ENCODE data around the gene STRIP2.
"Not testable (repeated sequence)": the region's sequence is repeated elsewhere in the genome, so short reads cannot be mapped to it uniquely, and the experiment has no call there.

STRIP2 gene

DNA sequence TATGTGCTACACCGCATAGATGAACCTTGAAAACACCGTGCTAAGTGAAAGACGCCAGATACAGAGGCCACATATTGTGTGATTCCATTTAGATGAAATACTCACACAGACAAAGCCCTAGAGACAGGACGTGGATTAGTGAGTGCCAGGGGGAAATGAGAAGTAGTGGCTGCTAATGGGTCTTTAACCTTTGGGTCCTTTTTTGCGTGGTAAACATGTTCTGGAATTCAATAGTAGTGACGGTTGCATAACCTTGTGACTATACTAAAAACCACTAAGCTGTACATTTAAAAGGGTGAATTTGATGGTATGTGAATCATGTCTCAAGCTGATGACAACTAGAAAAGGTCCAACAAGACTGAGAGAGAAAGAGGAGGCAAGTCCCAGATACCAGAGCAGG is 83.7 kb downstream of the STRIP2 start:
- DNase-seq (ENCODE audit: extremely low spot score): no peak
- CTCF ChIA-PET: no interaction called here
- POLR2A ChIA-PET: no interaction called here
- TF ChIP-seq, protein P1, sequence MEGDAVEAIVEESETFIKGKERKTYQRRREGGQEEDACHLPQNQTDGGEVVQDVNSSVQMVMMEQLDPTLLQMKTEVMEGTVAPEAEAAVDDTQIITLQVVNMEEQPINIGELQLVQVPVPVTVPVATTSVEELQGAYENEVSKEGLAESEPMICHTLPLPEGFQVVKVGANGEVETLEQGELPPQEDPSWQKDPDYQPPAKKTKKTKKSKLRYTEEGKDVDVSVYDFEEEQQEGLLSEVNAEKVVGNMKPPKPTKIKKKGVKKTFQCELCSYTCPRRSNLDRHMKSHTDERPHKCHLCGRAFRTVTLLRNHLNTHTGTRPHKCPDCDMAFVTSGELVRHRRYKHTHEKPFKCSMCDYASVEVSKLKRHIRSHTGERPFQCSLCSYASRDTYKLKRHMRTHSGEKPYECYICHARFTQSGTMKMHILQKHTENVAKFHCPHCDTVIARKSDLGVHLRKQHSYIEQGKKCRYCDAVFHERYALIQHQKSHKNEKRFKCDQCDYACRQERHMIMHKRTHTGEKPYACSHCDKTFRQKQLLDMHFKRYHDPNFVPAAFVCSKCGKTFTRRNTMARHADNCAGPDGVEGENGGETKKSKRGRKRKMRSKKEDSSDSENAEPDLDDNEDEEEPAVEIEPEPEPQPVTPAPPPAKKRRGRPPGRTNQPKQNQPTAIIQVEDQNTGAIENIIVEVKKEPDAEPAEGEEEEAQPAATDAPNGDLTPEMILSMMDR (IDR thresholded peaks at IDR 0.05; ENCODE audit: control extremely low read depth, extremely low read depth, low read depth, missing control alignments): no peak

DNA sequence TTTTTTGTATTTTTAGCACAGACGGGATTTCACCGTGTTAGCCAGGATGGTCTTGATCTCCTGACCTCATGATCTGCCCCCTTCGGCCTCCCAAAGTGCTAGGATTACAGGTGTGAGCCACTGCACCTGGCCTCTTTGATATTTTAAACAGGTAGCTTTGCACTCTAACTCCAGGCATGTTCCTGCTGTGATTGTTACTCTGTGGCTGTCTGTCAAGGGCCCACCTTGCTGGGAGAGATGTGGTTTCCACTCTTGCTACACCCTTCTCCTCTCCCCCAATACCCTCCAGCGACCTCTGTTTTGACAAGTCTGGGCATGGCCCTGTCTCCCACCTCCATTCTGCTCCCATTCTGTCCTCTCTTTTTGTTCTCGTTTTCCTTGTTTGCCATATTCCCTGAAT is 85.2 kb downstream of the STRIP2 start:
- TF ChIP-seq, protein P1 (IDR thresholded peaks at IDR 0.05; ENCODE audit: control extremely low read depth, extremely low read depth, low read depth, missing control alignments): no peak
- POLR2A ChIA-PET: no interaction called here
- no peak for DNase-seq (ENCODE audit: extremely low spot score)
- CTCF ChIA-PET: no interaction called here

DNA sequence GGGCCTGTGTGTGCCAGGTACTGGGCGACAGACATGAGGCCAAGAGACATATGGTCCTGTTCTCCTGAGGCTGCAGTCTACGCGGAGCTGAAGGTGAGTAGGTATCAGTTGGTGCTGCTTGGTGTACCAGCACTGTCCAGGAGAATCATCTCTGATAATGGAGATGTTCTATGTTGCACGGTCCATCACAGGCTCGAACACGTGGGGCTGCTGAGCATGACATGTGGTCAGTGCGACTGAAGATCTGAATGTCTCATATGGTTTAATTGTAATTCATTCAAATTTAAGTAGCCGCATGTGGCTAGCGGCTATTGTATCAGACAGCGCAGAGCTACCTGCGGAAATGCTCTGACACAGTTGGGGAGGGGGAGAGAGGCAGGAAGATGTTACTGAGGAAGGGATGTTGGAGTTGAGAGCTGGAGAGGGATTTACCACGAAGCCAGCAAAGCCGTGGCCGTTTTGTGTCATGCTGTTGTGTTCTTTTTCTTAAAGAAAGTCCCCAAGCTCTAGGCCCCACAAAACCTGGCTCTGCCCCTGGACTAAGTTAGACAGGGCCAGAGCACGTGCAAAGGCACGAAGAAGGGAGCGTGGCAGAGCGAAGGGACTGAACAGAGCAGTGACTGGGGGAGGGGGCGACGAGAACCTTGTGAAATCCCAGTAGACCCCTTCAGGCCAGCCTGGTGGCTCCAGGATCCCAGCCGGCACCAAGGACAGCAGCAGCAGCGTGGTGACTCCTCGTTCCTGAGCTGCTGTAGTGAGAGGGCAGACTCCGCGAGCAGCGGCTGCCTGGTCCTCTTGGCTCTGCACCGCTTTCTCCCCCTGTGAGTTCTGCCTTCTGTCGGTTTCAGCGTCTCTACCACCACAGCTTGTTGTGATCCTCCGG is 88.1 kb downstream of the STRIP2 start:
- TF ChIP-seq, protein P1 (IDR thresholded peaks at IDR 0.05; ENCODE audit: control extremely low read depth, extremely low read depth, low read depth, missing control alignments): no peak
- CTCF ChIA-PET: interaction anchor here (0.8 to 1.2 kb wide), 2 partner anchors 9 to 37 kb away, joined by 3 read pairs; no protein-coding TSS in a partner anchor
- no peak for DNase-seq (ENCODE audit: extremely low spot score)
- POLR2A ChIA-PET: no interaction called here

DNA sequence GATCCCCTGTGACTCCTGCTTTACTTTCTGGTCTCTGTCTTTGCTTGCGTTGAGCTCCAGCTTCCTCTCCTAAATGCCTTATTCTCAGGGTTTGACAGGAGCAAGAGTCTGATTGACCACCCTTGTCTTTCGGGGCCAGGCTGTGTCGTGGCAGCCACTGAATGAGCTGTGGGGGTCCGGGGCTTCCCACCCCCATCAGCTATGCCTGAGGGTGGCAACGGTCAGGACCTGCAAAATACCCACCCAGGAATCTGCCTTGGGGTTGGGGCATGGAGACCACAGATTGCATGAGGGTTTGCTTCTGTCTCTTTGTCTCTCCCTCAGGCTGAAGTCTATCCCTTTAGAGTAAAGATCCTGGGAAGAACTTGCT is 88.7 kb downstream of the STRIP2 start:
- POLR2A ChIA-PET: no interaction called here
- DNase-seq (ENCODE audit: extremely low spot score): no peak
- CTCF ChIA-PET: no interaction called here
- TF ChIP-seq, protein P1 (IDR thresholded peaks at IDR 0.05; ENCODE audit: control extremely low read depth, extremely low read depth, low read depth, missing control alignments): no peak

DNA sequence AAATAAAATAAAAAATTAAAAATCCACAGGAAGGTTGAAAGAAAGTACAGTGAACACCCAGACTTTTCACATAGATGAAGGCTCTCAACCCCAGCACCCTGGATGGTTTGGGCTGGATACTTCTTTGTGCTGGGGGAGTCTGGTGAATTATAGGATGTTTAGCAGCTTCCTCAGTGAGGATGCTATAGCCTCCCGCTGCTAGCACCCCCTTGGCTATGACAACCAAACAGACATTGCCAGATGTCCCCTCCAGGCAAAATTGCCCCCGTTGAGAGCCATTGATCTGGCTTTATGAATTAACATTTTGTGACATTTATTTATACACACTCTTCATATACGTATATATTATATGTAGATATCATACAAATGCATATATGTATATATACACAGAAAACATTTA is 89.7 kb downstream of the STRIP2 start:
- TF ChIP-seq, protein P1 (IDR thresholded peaks at IDR 0.05; ENCODE audit: control extremely low read depth, extremely low read depth, low read depth, missing control alignments): no peak
- CTCF ChIA-PET: interaction anchor here (1.2 kb wide), 1 partner anchor 9 kb away, joined by 5 read pairs; no protein-coding TSS in a partner anchor
- POLR2A ChIA-PET: no interaction called here
- DNase-seq (ENCODE audit: extremely low spot score): no peak

DNA sequence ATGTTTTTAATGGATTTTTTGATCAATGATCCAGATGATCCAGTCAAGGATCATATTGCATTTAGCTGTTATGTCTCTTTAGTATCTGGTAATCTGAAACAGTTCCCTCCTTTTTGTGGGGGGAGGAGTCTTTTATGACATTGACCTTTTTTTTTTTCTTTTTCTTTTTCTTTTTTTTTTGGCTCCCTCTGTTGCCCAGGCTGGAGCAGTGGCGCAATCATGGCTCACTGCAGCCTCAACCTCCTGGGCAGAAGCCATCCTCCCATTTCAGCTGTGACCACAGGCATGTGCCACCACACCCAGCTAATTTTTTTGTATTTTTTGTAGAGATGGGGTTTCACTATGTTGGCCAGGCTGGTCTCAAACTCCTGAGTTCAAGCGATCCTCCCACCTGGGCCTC is 90.2 kb downstream of the STRIP2 start:
- POLR2A ChIA-PET; DNase-seq (ENCODE audit: extremely low spot score): not testable (repeated sequence)
- CTCF ChIA-PET: interaction anchor here (0.8 to 1.2 kb wide), 2 partner anchors 10 to 42 kb away, joined by 3 to 5 read pairs; no protein-coding TSS in a partner anchor

DNA sequence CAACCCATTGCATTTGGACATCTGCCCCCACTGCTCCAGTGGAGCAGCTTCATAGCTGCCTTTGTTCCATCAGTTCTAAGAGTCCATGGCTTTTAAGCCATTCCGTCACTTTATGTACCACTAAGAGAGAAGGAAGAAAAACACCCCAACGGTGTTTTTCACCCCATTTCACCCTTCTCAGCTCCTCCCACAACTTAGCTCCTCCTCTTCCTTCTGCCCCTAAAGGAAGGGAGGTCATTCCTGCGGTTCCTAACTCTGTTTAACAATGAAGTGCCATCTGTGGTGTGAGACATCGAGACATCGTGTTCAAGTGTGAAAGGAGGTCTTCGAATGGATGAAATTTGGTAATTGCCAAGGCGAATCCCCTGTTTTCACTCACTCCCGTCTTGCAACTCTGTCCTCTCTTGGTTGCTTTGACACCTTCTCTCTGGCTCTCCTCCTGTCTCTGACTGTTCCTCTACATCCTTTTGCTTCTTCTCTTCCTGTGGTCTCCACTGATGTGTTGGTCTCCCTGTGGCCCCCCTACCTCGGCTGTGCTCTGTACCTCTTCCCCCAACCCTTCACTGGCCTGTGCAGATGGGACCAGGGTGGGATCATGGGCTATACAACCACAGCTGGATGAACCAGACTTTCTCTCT is 91.1 kb downstream of the STRIP2 start:
- ChIA-PET POLR2A (no interaction called here), CTCF (no interaction called here)
- TF ChIP-seq, protein P1 (IDR thresholded peaks at IDR 0.05; ENCODE audit: control extremely low read depth, extremely low read depth, low read depth, missing control alignments): no peak
- DNase-seq (ENCODE audit: extremely low spot score): no peak

Measured in GM10248 (cell line).